NB4 (cell line): ENCODE data around the gene PSG2.
"Not testable (repeated sequence)": the region's sequence is repeated elsewhere in the genome, so short reads cannot be mapped to it uniquely, and the experiment has no call there.

ENCODE experiments used
- MAX ChIP-seq: IDR thresholded peaks from 2 replicates; pipeline ENCODE4 v1.6.1; 2011; ENCODE audit warnings: low read depth, low read length
- POLR2A ChIP-seq: IDR thresholded peaks from 2 replicates; pipeline ENCODE4 v1.6.1; 2011; ENCODE audit warnings: mild to moderate bottlenecking; ENCODE audit not compliant: insufficient read length; ENCODE audit errors: extremely low read depth
- TF ChIP-seq, protein P1 (sequence below): IDR thresholded peaks from one replicate; pipeline ENCODE4 v1.5.1; 2012; ENCODE audit warnings: low read depth, low read length

DNA sequence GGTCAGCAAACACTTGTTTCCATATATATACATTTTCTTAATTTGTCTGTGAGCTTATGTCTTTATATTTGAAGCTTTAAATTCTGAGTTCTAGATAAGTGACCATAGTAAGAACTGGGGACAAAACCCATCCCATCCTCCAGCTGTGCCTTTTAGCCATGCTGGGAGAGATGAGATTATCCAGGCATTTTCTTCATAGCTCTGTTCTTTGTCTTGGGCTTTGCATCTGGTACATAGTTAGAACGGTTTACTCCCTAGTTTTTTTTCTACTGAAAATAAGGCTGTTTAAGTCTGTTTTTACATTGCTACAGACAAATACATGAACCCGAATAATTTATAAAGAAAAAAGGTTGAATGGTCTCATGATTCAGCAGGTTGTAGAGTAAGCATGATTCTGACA, 35.9 kb downstream of the PSG2 start:
- TF ChIP-seq, protein P1, sequence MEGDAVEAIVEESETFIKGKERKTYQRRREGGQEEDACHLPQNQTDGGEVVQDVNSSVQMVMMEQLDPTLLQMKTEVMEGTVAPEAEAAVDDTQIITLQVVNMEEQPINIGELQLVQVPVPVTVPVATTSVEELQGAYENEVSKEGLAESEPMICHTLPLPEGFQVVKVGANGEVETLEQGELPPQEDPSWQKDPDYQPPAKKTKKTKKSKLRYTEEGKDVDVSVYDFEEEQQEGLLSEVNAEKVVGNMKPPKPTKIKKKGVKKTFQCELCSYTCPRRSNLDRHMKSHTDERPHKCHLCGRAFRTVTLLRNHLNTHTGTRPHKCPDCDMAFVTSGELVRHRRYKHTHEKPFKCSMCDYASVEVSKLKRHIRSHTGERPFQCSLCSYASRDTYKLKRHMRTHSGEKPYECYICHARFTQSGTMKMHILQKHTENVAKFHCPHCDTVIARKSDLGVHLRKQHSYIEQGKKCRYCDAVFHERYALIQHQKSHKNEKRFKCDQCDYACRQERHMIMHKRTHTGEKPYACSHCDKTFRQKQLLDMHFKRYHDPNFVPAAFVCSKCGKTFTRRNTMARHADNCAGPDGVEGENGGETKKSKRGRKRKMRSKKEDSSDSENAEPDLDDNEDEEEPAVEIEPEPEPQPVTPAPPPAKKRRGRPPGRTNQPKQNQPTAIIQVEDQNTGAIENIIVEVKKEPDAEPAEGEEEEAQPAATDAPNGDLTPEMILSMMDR: not testable (repeated sequence)
- TF ChIP-seq POLR2A, MAX: not testable (repeated sequence)
